Stimulated activated CD8-positive, alpha-beta memory T cell treated with anti-CD3 and anti-CD28 coated beads, Interleukin-15, amount 100 ng/mL, for 4 hours (primary cell): ENCODE results near the gene SESTD1.
"Not testable (repeated sequence)": the region's sequence is repeated elsewhere in the genome, so short reads cannot be mapped to it uniquely, and the experiment has no call there.

Source experiments
- DNase-seq, 2 donors: peaks; one replicate each; pipeline ENCODE4 v3.0.0-alpha.2; 2020; ENCODE audit warnings: low read depth in 2 of 2

Gene SESTD1

DNA sequence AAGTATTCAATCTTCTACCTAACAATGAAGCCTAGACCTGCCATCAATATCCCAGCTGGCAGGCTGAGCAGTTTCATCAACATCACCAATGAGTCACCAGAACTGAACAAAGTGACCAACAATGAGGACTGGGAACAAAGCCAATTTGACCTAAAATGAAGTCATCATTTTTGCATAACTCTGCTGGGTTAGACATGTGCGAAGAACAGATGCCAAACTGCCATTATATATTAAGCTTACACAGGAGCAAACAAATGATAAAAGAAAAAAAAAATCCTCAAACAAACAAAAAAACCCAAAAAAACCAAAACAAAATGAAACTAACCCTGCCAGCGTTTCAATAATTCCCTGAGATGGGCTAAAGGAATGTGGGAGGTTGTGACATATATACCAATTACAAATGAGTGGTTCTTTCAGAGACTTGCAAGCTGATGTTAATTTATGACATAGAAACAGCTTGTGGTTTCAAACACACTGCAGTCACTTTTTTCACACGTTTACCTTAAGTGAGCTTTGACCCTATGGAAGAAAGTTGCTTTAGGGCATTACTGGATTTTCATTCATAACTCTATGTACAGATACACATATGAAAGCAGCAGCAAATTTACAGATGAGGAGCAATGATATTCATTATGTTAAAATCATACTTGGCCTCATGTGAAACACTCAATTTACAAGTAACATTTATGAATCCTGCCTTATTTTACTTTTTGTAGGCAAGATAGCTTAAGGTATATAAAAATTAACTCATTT lies 157.8 kb downstream of the SESTD1 start:
- no peak for DNase-seq

DNA sequence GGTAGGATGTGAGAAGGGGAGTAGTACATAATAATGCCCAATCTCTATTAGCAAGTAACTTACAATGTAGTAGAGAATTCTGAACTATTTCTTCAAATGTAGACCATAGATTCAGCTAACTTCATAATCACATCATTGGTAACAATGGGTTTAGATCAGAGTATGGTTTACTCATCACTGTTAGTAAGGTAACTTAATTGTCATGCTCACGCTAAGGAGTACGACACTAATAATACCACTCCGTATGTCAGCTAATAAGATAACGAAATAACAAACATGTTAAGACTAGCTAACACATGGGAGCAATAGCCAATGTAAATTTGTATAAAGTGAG lies 158.3 kb downstream of the SESTD1 start:
- DNase-seq, result no peak

DNA sequence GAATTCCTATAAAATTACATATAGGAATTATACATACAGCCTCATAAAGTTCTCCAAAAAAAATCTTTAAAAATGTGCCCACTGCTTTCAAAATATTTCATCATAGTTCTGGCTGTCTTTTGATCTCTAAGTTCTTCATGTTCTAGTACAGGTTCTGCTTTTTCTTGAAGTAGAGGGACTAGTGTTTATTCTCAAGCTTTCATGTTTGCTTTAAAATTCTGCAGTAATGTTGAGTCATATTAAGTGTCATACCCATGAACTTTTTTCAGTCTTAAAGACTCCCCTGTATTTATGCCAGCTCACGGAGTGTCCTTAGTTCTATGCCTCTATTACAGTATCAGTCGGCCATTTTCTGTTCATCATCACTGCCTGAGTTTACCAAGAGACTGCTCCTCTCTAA lies 159.9 kb downstream of the SESTD1 start:
- no peak for DNase-seq

DNA sequence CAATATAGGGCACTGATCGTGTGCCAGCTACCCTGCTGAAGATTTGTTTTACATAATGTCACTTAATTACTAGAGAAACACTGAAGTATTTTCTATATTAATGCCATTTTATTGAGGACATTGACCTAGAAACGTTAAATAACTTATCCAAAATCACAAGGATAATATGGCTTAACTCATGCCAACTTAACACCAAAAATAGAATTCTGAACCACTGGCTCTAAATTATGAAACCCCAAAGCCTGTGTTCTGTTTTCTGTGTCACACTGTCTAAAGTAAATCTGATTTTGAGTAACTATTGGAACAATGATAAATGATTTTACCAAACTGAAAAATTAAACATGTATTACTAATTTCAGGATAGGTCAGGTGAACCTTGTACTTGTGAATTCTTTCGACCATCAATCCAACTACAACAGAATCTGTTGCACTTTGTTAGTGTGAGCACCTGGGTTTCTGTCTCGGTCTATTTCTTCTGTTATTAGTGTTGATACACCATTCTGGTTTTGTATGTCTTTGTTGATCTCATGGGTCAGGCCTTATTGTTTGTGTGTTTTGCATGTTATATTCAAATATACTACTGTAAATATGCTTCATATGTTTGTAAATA lies 166.4 kb downstream of the SESTD1 start:
- no peak for DNase-seq

DNA sequence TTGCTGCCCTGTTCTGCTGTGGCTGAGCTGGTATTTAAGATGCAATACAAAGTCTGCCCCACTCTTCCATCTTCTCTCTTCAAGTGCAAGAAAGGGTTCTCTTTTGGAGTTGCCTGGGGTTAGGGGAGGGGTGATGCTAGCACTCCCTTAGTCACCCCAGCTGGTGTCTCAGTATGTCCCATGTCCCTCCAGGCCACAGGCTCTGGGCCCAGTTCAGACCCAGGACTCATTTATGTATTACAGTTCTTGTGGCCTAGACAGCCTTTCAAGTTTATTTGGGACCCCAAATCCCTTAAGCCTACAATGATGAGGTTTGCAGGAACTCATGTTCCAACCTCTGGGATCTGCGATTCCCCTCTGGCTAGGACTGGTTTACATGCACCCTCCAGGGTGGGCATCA lies 167.5 kb downstream of the SESTD1 start:
- DNase-seq, result no peak

DNA sequence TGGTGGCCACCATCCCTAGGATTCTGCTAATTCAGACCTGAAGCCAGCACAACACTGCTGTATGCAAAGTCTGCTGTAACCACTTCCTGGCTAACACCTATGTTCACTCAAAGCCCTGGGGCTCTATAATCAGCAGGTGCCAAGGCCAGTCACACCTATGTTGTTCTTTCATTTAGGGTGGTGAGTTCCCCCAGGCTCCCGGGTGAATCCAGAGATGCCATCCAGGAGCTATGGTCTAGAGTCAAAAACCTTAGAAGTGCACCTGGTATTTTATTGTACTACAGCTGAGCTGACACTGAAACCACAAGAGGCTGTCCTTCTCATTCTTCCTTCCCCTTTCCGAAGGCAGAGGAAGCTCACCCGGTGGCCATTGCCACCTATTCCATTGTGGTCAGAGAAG lies 168.5 kb downstream of the SESTD1 start:
- DNase-seq, result no peak

DNA sequence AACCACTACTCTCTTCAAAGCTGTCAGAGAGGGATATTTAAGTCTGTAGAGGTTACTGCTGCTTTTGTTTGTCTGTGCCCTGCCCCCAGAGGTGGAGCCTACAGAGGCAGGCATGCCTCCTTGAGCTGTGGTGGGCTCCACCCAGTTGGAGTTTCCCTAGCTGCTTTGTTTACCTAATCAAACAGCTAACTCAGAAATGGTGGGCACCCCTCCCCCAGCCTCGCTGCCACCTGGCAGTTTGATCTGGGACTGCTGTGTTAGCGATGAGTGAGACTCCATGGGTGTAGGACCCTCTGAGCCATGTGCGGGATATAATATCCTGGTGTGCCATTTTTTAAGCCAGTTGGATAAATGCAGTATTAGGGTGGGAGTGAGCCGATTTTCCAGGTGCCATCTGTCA lies 171.7 kb downstream of the SESTD1 start:
- DNase-seq, result not testable (repeated sequence)

DNA sequence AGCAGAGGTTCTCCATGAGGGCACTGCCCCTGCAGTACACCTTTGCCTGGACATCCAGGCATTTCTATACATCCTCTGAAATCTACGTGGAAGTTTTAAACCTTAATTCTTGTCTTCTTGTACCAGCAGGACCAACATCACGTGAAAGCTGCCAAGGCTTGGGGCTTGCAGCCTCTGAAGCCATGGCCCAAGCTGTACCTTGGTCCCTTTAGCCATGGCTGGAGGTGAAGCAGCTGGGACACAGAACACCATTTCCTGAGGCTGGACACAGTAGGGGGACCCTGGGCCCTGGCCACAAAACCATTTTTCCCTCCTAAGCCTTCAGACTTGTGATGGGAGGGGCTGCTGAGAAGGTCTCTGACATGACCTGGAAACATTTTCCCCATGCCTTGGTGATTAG lies 181.9 kb downstream of the SESTD1 start:
- DNase-seq, result no peak

DNA sequence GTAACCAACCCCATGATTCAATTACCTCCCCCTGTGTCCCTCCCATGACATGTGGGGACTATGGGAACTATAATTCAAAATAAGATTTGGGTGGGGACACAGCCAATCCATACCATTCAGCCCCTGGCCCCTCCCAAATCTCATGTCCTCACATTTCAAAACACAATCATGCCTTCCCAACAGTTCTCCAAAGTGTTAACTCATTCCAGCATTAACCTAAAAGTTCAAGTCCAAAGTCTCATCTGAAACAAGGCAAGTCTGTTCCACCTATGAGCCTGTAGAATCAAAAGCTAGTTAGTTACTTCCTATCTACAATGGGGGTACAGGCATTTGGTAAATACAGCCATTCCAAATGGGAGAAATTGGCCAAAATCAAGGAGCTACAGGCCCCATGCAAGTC lies 182.7 kb downstream of the SESTD1 start:
- DNase-seq, result no peak

DNA sequence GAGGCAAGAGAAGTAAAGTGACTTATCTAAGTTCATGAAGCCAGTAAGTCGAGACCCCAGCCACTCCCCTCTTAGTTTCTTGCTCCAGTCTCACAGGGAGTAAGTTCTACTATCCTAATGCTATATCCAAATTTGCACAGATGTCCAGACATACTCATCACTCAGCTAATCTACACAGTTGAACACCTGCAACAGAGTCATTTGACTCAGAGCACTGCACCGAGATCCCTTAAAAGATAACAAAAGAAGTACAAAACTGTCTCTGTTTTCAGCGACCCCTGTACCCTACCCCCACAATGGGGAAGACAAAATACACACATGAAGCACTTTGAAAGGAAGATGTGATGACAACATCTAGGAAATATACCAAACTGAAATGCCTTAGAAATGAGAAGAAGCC lies 192.1 kb downstream of the SESTD1 start:
- no peak for DNase-seq

DNA sequence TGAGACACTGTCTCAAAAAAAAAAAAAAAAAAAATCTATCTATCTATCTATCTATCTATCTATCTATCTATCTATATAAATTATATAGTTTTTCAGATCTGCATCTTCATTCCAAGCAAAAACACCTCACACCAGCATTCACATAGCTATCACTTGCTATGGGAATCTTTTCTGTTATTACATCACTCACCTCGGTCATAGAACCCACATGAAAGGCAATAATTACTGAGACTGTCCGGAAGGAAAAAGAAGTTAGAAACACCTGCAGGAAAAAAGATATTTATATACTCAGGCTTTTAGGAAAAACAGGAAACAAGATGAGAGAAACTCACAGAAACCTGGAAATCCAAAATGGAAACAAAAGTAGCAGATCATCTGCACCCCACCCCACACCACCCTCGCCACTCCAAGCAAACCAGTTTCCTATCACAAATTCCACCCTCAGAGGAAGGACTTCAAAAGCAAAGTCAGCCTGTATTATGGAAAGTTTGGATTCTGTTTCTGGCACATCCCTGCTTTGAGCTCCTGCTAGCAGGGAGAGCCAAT lies 192.7 kb downstream of the SESTD1 start:
- DNase-seq, result no peak

DNA sequence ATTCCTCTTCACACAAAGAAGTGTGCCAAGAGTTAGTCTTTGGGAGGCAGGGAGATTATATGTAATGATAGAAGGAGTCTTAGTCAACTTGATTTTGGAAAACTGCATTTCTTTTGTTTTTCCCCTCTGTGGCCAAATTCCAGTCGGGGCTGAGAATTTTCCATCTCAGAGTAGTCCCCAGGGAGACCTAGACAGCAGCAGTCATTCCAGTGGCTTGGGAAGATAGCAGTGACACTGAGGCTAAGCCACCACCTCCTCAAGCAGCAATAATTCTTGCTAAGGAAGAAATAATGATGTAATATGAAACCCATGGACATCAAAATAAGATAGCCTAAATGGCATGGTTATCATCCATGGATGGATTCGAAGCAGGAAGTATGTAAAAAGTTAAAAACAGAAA lies 193.7 kb downstream of the SESTD1 start:
- no peak for DNase-seq

DNA sequence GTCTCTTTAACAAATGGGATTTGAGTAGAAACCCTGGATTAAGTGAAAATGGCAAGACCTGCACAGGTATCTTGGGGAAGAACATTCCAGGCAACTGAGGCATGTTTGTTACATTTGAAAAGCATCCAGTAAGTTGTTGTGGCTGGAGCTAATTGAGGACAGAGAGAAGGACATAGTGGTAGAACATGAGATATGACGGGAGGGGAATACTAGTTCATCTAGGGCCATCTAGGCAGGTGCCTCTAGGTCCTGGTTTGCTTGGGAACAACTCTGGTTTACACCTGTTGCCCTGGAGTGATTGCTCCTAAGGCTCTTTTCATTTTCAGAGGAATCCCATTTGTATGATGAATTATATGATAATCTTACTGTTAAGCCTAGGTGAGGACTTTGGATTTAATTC lies 194.9 kb downstream of the SESTD1 start:
- DNase-seq, result no peak

DNA sequence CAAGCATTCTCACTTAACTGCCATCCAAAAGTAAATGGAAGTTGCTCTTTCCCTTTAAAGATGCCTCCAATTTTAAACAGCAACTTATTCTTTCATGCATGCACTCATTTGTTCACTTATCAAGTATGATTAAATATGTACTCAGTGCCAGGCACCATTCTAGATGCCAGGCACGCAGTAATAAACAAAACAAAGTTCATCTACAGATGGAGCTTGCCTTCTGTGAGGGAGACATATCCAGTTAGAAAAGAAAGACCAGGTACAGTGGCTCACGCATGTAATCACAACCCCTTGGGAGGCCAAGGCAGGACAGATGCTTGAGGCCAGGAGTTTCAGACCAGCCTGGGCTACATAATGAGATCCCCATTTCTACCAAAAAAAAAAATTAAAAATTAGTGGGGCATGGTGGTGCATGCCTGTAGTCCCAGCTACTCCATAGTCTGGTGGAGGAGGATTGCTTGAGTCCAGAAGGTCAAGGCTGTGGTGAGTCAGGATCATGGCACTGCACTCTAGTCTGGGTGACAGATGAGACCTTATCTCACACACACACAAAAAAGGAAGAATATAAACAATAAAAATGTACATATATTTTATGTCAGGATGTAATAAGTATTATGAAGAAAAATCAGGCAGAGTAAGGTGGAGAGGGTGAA lies 195.5 kb downstream of the SESTD1 start:
- DNase-seq, result no peak

DNA sequence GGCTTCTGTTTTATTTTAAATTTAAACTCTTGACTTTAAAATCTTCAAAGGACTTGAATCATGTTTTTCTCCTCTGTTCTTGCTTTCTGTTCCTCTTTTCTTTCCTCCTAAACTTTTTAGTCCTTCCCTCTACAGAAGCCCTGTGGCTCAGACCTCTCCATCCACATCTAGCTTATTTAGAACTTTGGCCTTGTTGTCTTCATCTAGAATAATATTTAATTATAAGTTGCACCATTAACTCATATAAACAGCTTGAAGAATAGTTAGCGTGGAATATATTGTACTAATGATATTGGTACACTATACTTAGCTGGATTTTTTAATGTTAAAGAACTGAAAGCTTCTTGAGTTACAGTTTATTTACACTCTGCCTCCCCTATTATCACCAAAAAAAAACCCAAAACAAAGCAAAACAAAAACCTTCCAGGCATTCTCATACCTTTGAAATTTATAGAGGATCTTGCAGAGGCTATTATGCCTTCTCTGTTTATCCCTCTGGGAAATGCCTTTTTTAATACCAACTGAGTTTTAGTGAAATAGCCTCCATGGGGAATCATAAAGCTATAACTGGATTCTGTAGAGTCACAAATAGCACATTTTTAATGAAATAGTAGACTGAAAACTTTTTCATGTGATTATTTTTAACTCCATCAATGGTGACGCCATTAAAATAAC lies 205.5 kb downstream of the SESTD1 start:
- DNase-seq, result no peak

DNA sequence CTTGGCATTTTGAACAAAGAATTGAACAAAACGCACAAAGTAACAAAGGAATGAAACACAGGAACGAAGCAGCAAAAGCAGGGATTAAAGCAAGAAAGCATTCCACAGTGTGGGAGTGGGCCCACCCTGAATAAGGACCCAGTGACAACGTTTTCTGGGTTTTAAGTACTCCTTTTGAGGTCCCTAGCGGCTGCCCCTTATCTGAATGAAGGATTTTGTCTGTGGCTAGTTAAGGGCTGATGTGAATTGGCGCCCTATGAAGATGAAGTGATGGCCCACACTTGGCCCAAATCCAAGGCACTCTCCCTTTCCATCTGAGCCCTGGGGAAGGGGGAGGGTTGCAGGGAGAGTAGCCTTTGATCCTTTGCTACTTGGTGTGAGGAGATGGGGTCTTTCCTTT lies 206.9 kb downstream of the SESTD1 start:
- DNase-seq, result no peak

DNA sequence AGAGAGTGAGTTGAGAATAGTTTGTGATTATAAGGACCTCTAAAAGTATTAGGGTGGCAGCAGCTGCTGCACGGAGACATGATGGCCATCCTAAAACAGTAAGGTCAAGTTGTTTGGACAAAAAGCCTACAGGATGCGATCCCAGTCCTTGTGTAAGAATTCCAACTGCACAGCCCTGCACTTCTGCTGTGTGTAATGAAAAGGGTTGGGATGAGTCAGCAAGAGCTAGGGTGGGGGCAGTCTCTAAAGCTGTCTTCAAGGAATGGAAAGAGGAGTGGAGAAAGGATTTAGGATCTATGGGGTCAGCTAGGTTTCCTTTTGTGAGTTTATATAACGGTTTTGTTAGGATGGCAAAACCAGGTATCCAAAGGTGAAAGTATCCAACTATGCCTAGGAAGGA lies 211.1 kb downstream of the SESTD1 start:
- DNase-seq, result not testable (repeated sequence)
